IPS DF 4.7 (cell line): ENCODE results near the gene ABCG4.
"Not testable (repeated sequence)": the region's sequence is repeated elsewhere in the genome, so short reads cannot be mapped to it uniquely, and the experiment has no call there.

Experiments used
- DNase-seq: peaks from one replicate; pipeline ENCODE4 v3.0.0-alpha.2; 2013; ENCODE audit warnings: low spot score; ENCODE audit errors: extremely low read depth

ABCG4 gene

GRCh38 chr11:119153049-119153818 lies 4.4 kb downstream of the ABCG4 start:
- DNase-seq = no peak

- DNase-seq = no peak
Observed at GRCh38 chr11:119154178-119154577, 5.3 kb downstream of the ABCG4 start.

GRCh38 chr11:119155733-119156492 lies 7.1 kb downstream of the ABCG4 start:
- no peak for DNase-seq

GRCh38 chr11:119156496-119156895 lies 7.6 kb downstream of the ABCG4 start:
- DNase-seq = no peak

- DNase-seq = no peak
Observed at GRCh38 chr11:119157063-119157462, 8.2 kb downstream of the ABCG4 start.

- DNase-seq = no peak
Observed at GRCh38 chr11:119158467-119158866, 9.6 kb downstream of the ABCG4 start.

- DNase-seq = no peak
Observed at GRCh38 chr11:119160151-119160550, 11.3 kb downstream of the ABCG4 start.

GRCh38 chr11:119161871-119162270 lies 13.0 kb downstream of the ABCG4 start:
- no peak for DNase-seq

- no peak for DNase-seq
Observed at GRCh38 chr11:119166368-119167076, 17.7 kb downstream of the ABCG4 start.

- DNase-seq = not testable (repeated sequence)
Observed at GRCh38 chr11:119167077-119167458, 18.2 kb downstream of the ABCG4 start.

GRCh38 chr11:119167933-119168332 lies 19.1 kb downstream of the ABCG4 start:
- DNase-seq = no peak

GRCh38 chr11:119168471-119169281 lies 19.8 kb downstream of the ABCG4 start, which contains the start of gene NLRX1:
NLRX1 (plus strand) TSS chr11:119168725; CDS start chr11:119171404, 2,679 bp downstream.
- DNase-seq = no peak

GRCh38 chr11:119169282-119169719 lies 20.4 kb downstream of the ABCG4 start:
- no peak for DNase-seq

GRCh38 chr11:119172513-119172912 lies 23.7 kb downstream of the ABCG4 start:
- no peak for DNase-seq

GRCh38 chr11:119173453-119173852 lies 24.6 kb downstream of the ABCG4 start:
- no peak for DNase-seq

- no peak for DNase-seq
Observed at GRCh38 chr11:119175493-119176077, 26.7 kb downstream of the ABCG4 start.

GRCh38 chr11:119178166-119178680 lies 29.4 kb downstream of the ABCG4 start:
- no peak for DNase-seq

GRCh38 chr11:119179342-119179741 lies 30.5 kb downstream of the ABCG4 start:
- DNase-seq = no peak

- DNase-seq = no peak
Observed at GRCh38 chr11:119179983-119180382, 31.1 kb downstream of the ABCG4 start.
